Measurements from ENCODE around the gene B4GALNT2. TPM values are rescaled to one million over a fixed set of nuclear protein-coding genes. Genes with fewer than 3 reads are reported as not detected.

B4GALNT2 gene
- total RNA-seq, 1 experiment from 2014 or later = 0.29 TPM

DNA sequence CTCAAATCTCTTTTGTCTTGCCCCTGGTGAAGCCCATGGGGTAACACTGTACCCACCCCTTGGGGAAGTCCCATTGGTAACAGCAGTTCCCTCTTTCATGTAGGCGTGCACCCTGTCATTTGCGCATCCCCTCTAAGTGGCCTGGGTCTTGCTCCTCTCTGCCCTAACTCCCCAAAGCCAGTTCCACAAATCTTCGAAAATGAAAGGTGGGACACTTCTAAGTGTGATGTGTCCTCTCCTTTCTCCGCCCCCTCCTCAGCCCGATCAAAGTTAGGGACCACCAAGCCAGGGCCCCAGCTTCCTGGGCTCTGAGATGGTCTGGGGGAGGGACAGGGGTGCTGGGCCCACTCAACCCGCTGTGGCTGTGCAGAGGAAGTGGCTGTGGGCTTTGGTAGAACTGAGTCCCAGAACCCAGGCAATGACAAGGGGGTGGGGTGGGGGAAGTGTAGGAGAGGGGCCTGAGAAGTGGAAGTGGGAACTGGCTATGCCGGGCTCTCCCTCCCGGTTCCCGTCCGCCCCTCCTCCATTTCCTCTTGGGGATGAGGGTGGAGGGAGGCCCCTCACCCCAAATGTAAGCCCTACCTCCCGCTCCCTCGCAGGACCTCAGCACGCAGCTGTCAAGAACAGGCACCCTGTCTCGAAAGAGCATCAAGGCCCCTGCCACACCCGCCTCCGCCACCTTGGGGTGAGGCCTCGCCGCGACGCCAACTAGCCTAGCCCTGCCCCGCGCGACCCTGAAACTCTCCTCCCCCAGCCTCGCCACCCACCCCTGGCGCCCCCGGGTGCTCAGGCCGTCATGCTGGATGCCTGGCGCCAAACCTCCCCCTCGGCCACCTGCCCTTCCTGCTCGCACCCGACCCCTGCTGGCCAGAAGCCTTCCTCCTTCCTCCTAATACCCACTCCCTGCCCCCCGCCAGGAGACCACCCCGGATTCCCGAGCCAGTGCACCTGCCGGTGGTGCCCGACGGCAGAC lies 86.7 kb downstream of the B4GALNT2 start:
- BruUV-seq (replicated peaks) = no TSS peak
- H3K27ac ChIP-seq (ENCODE audit: low read length) = no peak overlapping the region
- CTCF ChIA-PET = no interaction called here

DNA sequence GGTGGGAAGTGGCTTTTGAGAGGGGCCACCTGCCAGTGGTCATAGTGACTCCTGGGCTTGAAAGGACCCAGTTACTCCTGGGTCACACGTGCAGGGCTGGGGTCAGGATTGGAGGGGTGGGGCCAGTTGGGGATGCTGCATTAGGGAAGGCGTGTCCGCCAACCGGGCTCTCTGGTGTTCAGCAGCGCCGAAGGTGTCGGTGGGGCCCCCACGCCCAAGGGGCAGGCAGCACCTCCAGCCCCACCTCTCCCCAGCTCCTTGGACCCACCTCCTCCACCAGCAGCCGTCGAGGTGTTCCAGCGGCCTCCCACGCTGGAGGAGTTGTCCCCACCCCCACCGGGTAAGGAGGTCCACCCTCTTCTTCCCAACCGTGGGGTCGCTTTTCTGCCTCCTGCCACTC lies 87.4 kb downstream of the B4GALNT2 start:
- H3K79me2 ChIP-seq (ENCODE audit: low read length) = no peaks in the 10 kb centered on the region
- POLR2A ChIA-PET (ENCODE audit: unreplicated experiment) = no interaction called here
- no peaks in the 10 kb centered on the region for H4K20me1 ChIP-seq (ENCODE audit: low read length)
- no peak overlapping the region for H3K9ac ChIP-seq (ENCODE audit: low read length)
- no peak overlapping the region for H3K27ac ChIP-seq (ENCODE audit: low read length)
- H3F3A ChIP-seq (ENCODE audit: low read length, unreplicated experiment) = no peaks in the 10 kb centered on the region
- CTCF ChIA-PET = no interaction called here
- intact Hi-C loops (cut with micrococcal nuclease) = no loop called here
- DNase-seq (no peak), ATAC-seq (no peak)
- BruUV-seq (replicated peaks) = no TSS peak
- no peaks in the 10 kb centered on the region for H3K9me3 ChIP-seq (ENCODE audit: low read length)
- H3K27me3 ChIP-seq (ENCODE audit: low read length) = peaks cover 18% of the 10 kb centered on the region
- H2AFZ ChIP-seq (ENCODE audit: low read length) = no peak overlapping the region
- H3K36me3 ChIP-seq (ENCODE audit: low read depth, low read length) = no peaks in the 10 kb centered on the region
- TF ChIP-seq EZH2 (IDR thresholded peaks at IDR 0.05; ENCODE audit: low read length, unreplicated experiment) = no peak
- TF ChIP-seq, protein P1, sequence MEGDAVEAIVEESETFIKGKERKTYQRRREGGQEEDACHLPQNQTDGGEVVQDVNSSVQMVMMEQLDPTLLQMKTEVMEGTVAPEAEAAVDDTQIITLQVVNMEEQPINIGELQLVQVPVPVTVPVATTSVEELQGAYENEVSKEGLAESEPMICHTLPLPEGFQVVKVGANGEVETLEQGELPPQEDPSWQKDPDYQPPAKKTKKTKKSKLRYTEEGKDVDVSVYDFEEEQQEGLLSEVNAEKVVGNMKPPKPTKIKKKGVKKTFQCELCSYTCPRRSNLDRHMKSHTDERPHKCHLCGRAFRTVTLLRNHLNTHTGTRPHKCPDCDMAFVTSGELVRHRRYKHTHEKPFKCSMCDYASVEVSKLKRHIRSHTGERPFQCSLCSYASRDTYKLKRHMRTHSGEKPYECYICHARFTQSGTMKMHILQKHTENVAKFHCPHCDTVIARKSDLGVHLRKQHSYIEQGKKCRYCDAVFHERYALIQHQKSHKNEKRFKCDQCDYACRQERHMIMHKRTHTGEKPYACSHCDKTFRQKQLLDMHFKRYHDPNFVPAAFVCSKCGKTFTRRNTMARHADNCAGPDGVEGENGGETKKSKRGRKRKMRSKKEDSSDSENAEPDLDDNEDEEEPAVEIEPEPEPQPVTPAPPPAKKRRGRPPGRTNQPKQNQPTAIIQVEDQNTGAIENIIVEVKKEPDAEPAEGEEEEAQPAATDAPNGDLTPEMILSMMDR (conservative IDR thresholded peaks at IDR 0.05; ENCODE audit: low read depth, low read length) = no peak
- TF ChIP-seq EZH2phosphoT487 (IDR thresholded peaks at IDR 0.05; ENCODE audit: borderline replicate concordance, low read length) = no peak
- no peak overlapping the region for H3K4me3 ChIP-seq (ENCODE audit: low read length)
- H3K4me2 ChIP-seq (ENCODE audit: low read length) = no peak overlapping the region
- no peaks in the 10 kb centered on the region for H3K9me2 ChIP-seq (replicated peaks; ENCODE audit: low read length)
- no peaks in the 10 kb centered on the region; the same call in 1 of the 2 replicates for H3K4me1 ChIP-seq (ENCODE audit: insufficient read depth, low read length)

More for the DNA sequence above, 86.7 kb downstream of the B4GALNT2 start:
- DNase-seq (no peak), ATAC-seq (no peak)
- Histone ChIP-seq H3K36me3 (ENCODE audit: low read depth, low read length) (no peaks in the 10 kb centered on the region), H3K4me3 (ENCODE audit: low read length) (no peak overlapping the region), H3K4me1 (ENCODE audit: insufficient read depth, low read length) (no peaks in the 10 kb centered on the region; the same call in 1 of the 2 replicates), H3K27me3 (ENCODE audit: low read length) (peaks cover 10% of the 10 kb centered on the region), H3K4me2 (ENCODE audit: low read length) (no peak overlapping the region), H3K9me3 (ENCODE audit: low read length) (no peaks in the 10 kb centered on the region), H3F3A (ENCODE audit: low read length, unreplicated experiment) (no peaks in the 10 kb centered on the region), H3K9me2 (replicated peaks; ENCODE audit: low read length) (no peaks in the 10 kb centered on the region), H3K79me2 (ENCODE audit: low read length) (no peaks in the 10 kb centered on the region), H3K9ac (ENCODE audit: low read length) (no peak overlapping the region), H2AFZ (ENCODE audit: low read length) (no peak overlapping the region), H4K20me1 (ENCODE audit: low read length) (no peaks in the 10 kb centered on the region)
- POLR2A ChIA-PET (ENCODE audit: unreplicated experiment) = no interaction called here
- intact Hi-C loops (cut with micrococcal nuclease) = no loop called here
- TF ChIP-seq EZH2 (IDR thresholded peaks at IDR 0.05; ENCODE audit: low read length, unreplicated experiment) = no peak
- TF ChIP-seq, protein P1 (conservative IDR thresholded peaks at IDR 0.05; ENCODE audit: low read depth, low read length) = peak; percentile 51; the same call in 1 of the 2 replicates

DNA sequence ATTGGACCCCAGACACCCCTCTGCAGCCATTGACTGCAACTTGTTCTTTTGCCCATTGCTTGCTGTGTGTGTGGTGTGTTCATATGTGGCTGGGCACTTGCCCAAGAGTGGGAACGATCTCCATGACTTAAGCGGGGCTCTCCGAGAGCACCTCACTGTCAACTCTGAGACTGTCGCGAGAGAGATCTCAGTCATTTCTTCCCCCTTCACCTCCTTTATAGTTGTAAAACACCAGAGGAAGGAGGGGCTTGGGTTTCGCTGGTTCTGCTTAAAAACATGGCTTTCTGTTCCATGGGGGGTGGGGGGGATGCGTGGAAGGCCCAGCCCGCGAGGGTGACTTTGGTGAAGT lies 90.6 kb downstream of the B4GALNT2 start:
- Histone ChIP-seq H3K9me2 (replicated peaks; ENCODE audit: low read length) (no peaks in the 10 kb centered on the region), H4K20me1 (ENCODE audit: low read length) (no peaks in the 10 kb centered on the region), H3K27ac (ENCODE audit: low read length) (no peak overlapping the region), H3K4me2 (ENCODE audit: low read length) (peak overlapping the region; percentile 55), H3F3A (ENCODE audit: low read length, unreplicated experiment) (no peaks in the 10 kb centered on the region), H2AFZ (ENCODE audit: low read length) (0 out of 2 replicates have a peak overlapping the region, but pooled peaks have one; percentile 20), H3K79me2 (ENCODE audit: low read length) (no peaks in the 10 kb centered on the region), H3K27me3 (ENCODE audit: low read length) (peaks cover 24% of the 10 kb centered on the region), H3K9ac (ENCODE audit: low read length) (no peak overlapping the region), H3K4me1 (ENCODE audit: insufficient read depth, low read length) (peaks cover 4% of the 10 kb centered on the region; the same call in 1 of the 2 replicates), H3K9me3 (ENCODE audit: low read length) (no peaks in the 10 kb centered on the region), H3K4me3 (ENCODE audit: low read length) (no peak overlapping the region; the same call in 1 of the 2 replicates), H3K36me3 (ENCODE audit: low read depth, low read length) (no peaks in the 10 kb centered on the region)
- TF ChIP-seq EZH2phosphoT487 (IDR thresholded peaks at IDR 0.05; ENCODE audit: borderline replicate concordance, low read length) = no peak
- no peak for TF ChIP-seq EZH2 (IDR thresholded peaks at IDR 0.05; ENCODE audit: low read length, unreplicated experiment)
- TF ChIP-seq, protein P1 (conservative IDR thresholded peaks at IDR 0.05; ENCODE audit: low read depth, low read length) = no peak
- ChIA-PET CTCF (interaction anchor here (0.6 kb wide), 1 partner anchor 25 kb away, joined by 4 read pairs; no protein-coding TSS in a partner anchor), POLR2A (ENCODE audit: unreplicated experiment) (no interaction called here)
- DNase-seq = no peak
- intact Hi-C loops (cut with micrococcal nuclease) = no loop called here
- no TSS peak for BruUV-seq (replicated peaks)
- ATAC-seq = no peak

All from PC-3 (cell line).